Measurements from ENCODE around the gene PLPPR3. TPM values are rescaled to one million over a fixed set of nuclear protein-coding genes. Genes with fewer than 3 reads are reported as not detected.

PLPPR3 gene
- total and polyA plus RNA-seq, 10 donors, result 0.03 to 0.79 (median 0.42) TPM; not detected in 4

DNA sequence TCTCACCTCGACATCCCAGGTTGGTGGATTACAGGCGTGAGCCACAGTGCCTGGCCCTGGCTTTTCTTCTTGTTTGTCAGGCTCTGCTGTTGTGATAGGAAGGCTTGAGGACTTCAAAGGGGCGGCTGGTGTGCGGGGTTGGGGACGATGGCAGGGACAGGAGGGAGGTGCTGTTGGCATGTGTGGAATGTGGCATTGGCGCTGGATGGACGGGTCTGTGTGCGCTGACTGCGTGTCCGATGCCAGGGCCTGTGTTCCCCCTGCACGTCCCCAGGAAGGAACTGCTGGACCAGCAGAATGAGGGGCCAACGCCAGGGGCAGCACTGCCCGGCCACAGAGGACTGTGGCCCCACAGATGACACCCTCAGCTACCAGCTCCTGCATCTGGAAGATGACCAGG is 37.2 kb downstream of the PLPPR3 start:
- H3K4me1 ChIP-seq, result peaks cover 1 to 53% (median 35%) of the 10 kb centered on the region in 6 donors
- 78 to 92% (median 84%) methylated on average over 13 of the region's 13 CpGs for WGBS, 5 donors
- no peak overlapping the region for H3K4me3 ChIP-seq
- H3K27me3 ChIP-seq (replicated peaks in 1 of 7), result peaks cover 0 to 8% (median 0%) of the 10 kb centered on the region in 7 donors
- H3K9me3 ChIP-seq, result no peaks in the 10 kb centered on the region
- TF ChIP-seq POLR2AphosphoS5 (IDR thresholded peaks at IDR 0.05) (no peak), POLR2A (IDR thresholded peaks at IDR 0.05) (no peak), CTCF (IDR thresholded peaks at IDR 0.05 in 8 of 11, conservative IDR thresholded peaks at IDR 0.05 in 3 of 11) (no peak)
- no peak for DNase-seq
- no peaks in the 10 kb centered on the region for H3K36me3 ChIP-seq
- intact Hi-C loops (cut with DNase I; ENCODE audit: low total_unique reads), result loop anchor here (10.0 kb wide), 2 partner anchors 140 to 200 kb away; partner anchors contain the start of genes ARID3A and WDR18
- peak overlapping the region in 2 of 8 donors; percentile 22 to 68 for H3K27ac ChIP-seq

- 54 to 67% (median 58%) methylated on average over 30 of the region's 30 CpGs for WGBS, 5 donors
- Histone ChIP-seq H3K36me3 (no peaks in the 10 kb centered on the region), H3K4me3 (peak overlapping the region in 1 of 8 donors; percentile 10), H3K4me1 (peaks cover 0 to 43% (median 22%) of the 10 kb centered on the region in 6 donors), H3K27ac (peak overlapping the region in 7 of 8 donors; percentile 27 to 68 (median 63)), H3K9me3 (no peaks in the 10 kb centered on the region), H3K27me3 (replicated peaks in 1 of 7) (peaks cover 0 to 8% (median 0%) of the 10 kb centered on the region in 7 donors)
- TF ChIP-seq POLR2A (IDR thresholded peaks at IDR 0.05), result no peak
- TF ChIP-seq CTCF (IDR thresholded peaks at IDR 0.05 in 8 of 11, conservative IDR thresholded peaks at IDR 0.05 in 3 of 11), result no peak
- TF ChIP-seq POLR2AphosphoS5 (IDR thresholded peaks at IDR 0.05), result peak in 1 of 3 donors; percentile 53
- intact Hi-C loops (cut with DNase I; ENCODE audit: low total_unique reads), result loop anchor here (10.0 kb wide), 2 partner anchors 142 to 202 kb away; partner anchors contain the start of genes ARID3A and WDR18
- DNase-seq, result no peak
Observed at GRCh38 chr19:782878-783668, 38.7 kb downstream of the PLPPR3 start.

DNA sequence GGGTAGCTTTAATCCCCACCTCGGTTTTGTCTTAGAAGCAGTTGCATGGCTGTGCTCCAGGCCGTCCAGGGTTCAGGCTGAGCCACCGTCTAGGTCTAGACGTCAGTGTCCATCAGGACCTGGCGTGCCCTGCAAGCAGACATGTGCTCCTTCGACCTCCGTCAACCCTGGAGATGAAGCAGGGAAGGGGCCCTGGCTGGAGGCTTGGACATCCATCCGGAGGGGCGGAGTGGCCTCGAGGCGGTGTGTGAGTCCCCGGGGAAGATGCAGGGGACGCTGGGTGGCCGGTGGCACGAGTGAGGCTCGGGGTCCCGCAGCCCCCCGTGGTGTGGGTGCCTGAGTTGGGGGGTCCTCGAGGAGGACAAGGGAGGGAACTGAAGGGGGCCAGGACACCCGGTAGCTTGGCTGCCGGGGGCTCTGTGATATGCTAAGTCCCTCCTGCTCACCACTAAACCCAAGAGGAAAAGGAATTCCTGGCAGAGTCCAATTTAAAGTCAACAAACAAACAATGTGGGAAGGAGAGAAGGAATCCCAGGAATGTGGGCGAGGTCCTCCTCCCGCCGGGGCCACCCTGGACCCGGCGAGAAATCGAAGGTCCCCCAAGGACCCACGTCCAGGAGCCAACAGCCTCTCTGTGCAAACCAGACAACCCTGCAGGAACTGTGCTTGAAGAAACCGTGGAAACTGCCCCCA is 39.4 kb downstream of the PLPPR3 start:
- DNase-seq, result no peak
- peak overlapping the region in 2 of 8 donors; percentile 3 to 21 for H3K4me3 ChIP-seq
- no peaks in the 10 kb centered on the region for H3K9me3 ChIP-seq
- H3K36me3 ChIP-seq, result no peaks in the 10 kb centered on the region
- intact Hi-C loops (cut with DNase I; ENCODE audit: low total_unique reads), result loop anchor here (10.0 kb wide), 2 partner anchors 142 to 202 kb away; partner anchors contain the start of genes ARID3A and WDR18
- H3K4me1 ChIP-seq, result peaks cover 0 to 36% (median 19%) of the 10 kb centered on the region in 6 donors
- peaks cover 0 to 8% (median 0%) of the 10 kb centered on the region in 7 donors for H3K27me3 ChIP-seq (replicated peaks in 1 of 7)
- peak overlapping the region; percentile 13 to 68 (median 57) for H3K27ac ChIP-seq
- TF ChIP-seq CTCF (IDR thresholded peaks at IDR 0.05 in 8 of 11, conservative IDR thresholded peaks at IDR 0.05 in 3 of 11), result no peak
- TF ChIP-seq POLR2A (IDR thresholded peaks at IDR 0.05), result no peak
- TF ChIP-seq POLR2AphosphoS5 (IDR thresholded peaks at IDR 0.05), result peak in 1 of 3 donors; percentile 13
- WGBS, 5 donors, result 44 to 76% (median 68%) methylated on average over 27 to 29 of the region's 29 CpGs
